Stomach (tissue), 4 donors: ENCODE results near the gene PLXNB1.

ENCODE experiments used
- CTCF ChIP-seq, 7 experiments: fragments of 450-650 bp in 4 of 7; fragments of 200-600 bp in 3 of 7; sonication (generic) in 3 of 7; IDR thresholded peaks; one replicate each; pipeline ENCODE4 v1.5.1; 2016 to 2019; ENCODE audit warnings: antibody characterized with exemption in 7 of 7, control low read depth in 2 of 7, mild to moderate bottlenecking in 1 of 7
- EP300 ChIP-seq: sonication (generic); formaldehyde crosslinking; IDR thresholded peaks from one replicate; pipeline ENCODE4 v1.6.1; 2017; ENCODE audit warnings: antibody characterized with exemption
- POLR2A ChIP-seq, 4 donors: fragments of 450-650 bp; IDR thresholded peaks; one replicate each; pipeline ENCODE4 v1.6.1; 2016; ENCODE audit warnings: antibody characterized with exemption in 4 of 4, control low read depth in 2 of 4, mild to moderate bottlenecking in 1 of 4, moderate library complexity in 1 of 4
- POLR2AphosphoS5 ChIP-seq, 3 donors: sonication (generic); formaldehyde crosslinking; IDR thresholded peaks; one replicate each; pipeline ENCODE4 v1.6.1; 2016; ENCODE audit warnings: antibody characterized with exemption in 3 of 3

GRCh38 chr3:48353987-48354386, 75.9 kb downstream of the PLXNB1 start:
- TF ChIP-seq CTCF (IDR thresholded peaks at IDR 0.05) (no peak), EP300 (no peak), POLR2AphosphoS5 (IDR thresholded peaks at IDR 0.05) (no peak), POLR2A (IDR thresholded peaks at IDR 0.05) (no peak)
